ENCODE data around the gene NOS1AP. TPM values are rescaled to one million over a fixed set of nuclear protein-coding genes. Genes with fewer than 3 reads are reported as not detected.
"Not testable (repeated sequence)": the region's sequence is repeated elsewhere in the genome, so short reads cannot be mapped to it uniquely, and the experiment has no call there.

The NOS1AP gene
- total RNA-seq, 5 donors from 2014 or later (not counting 1 experiment from before 2014, with no cell fraction given), result 0.07 to 0.16 (median 0.09) TPM; not detected in 2

DNA sequence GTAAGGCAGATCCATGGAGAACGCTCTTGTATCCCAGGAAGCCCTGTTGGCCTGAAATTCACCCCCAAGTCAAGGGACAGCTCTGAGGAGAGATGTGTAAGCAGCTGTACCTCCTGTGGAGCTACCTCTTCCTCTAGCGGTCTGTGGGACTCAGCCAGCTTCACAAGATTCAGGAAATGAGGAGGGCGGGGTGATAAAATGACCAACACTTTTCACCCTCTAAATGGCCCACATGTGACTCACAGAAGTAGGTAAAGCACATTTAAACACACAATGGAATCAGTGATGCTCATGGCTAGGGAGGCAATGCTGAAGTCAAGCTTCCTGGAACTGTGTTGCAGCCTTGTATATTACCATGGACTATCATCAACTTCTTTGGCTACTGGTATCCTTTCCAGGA, 342.5 kb downstream of the NOS1AP start, which contains the start of gene SH2D1B:
Gene SH2D1B, minus strand, starts transcription at position 135 of the 400 bp plus-strand sequence. Its CDS starts 120 bp downstream, at position 15.
- Histone ChIP-seq H3K27me3 (replicated peaks in 1 of 2; ENCODE audit: control insufficient read depth in 2 of 2, extremely low read depth in 1 of 2, insufficient read depth in 2 of 2, low read length in 1 of 2) (peaks cover 0 to 11% of the 10 kb centered on the region in 2 experiments), H3K4me3 (ENCODE audit: control insufficient read depth in 1 of 2, extremely low read depth in 1 of 2, low read length in 1 of 2) (no peak within 1 kb of the TSS), H3K9me3 (no peaks in the 10 kb centered on the region), H3K4me1 (ENCODE audit: control insufficient read depth in 1 of 2, extremely low read depth in 1 of 2, insufficient read depth in 2 of 2, low read length in 2 of 2) (no peaks in the 10 kb centered on the region), H3K27ac (ENCODE audit: low read length) (no peak within 1 kb of the TSS), H3K36me3 (ENCODE audit: control insufficient read depth in 2 of 2, extremely low read depth in 1 of 2, insufficient read depth in 1 of 2, low read length in 1 of 2) (no peaks in the 10 kb centered on the region)
- DNase-seq (peak in 1 of 35 experiments; percentile 21), ATAC-seq (replicated peaks in 1 of 4) (no peak)
- Mint-ChIP-seq H3K36me3 (no peaks in the 10 kb centered on the region), H3K4me1 (no peaks in the 10 kb centered on the region), H3K9me3 (no peaks in the 10 kb centered on the region), H3K4me3 (peak within 1 kb of the TSS in 1 of 3 donors; percentile 32), H3K27me3 (peaks cover 24 to 25% of the 10 kb centered on the region in 2 donors), H3K27ac (no peak within 1 kb of the TSS)
- POLR2A ChIA-PET, result interaction anchor here in 1 of 2 donors (0.6 kb wide), 1 partner anchor 17 kb away, joined by 5 read pairs; no protein-coding TSS in a partner anchor
- 82% methylated on average over 3 of the region's 3 CpGs for WGBS (ENCODE audit: insufficient coverage)
- CTCF ChIA-PET, result no interaction called here

DNA sequence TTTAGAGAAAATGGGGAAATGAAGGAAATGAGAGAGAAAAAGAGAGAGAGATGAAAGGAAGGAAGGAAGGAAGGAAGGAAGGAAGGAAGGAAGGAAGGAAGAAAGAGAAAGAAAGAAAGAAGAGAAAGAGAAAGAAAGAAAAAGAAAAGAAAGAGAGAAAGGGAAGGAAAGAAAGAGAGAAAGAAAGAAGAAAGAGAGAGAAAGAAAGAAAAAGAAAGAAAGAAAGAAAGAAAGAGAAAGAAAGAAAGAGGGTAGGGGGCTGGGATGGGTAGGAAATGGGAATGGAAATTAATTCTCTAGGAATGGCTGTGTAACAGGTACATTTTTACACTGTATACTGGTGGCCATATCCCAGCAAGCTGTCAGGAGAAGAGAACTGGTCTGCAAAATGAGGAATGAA, 346.7 kb downstream of the NOS1AP start:
- peaks cover 30 to 33% of the 10 kb centered on the region in 2 donors for H3K27me3 Mint-ChIP-seq
- ChIA-PET CTCF (no interaction called here), POLR2A (no interaction called here)
- DNase-seq, result no peak
- no peaks in the 10 kb centered on the region for H3K9me3 Mint-ChIP-seq
- H3K27ac ChIP-seq (ENCODE audit: low read length), result no peak overlapping the region
- no peak overlapping the region for H3K4me3 ChIP-seq (ENCODE audit: control insufficient read depth in 1 of 2, extremely low read depth in 1 of 2, low read length in 1 of 2)
- H3K36me3 Mint-ChIP-seq, result no peaks in the 10 kb centered on the region
- H3K27me3 ChIP-seq (replicated peaks in 1 of 2; ENCODE audit: control insufficient read depth in 2 of 2, extremely low read depth in 1 of 2, insufficient read depth in 2 of 2, low read length in 1 of 2), result peaks cover 0 to 18% of the 10 kb centered on the region in 2 experiments
- H3K4me1 Mint-ChIP-seq, result no peaks in the 10 kb centered on the region
- no peak overlapping the region for H3K4me3 Mint-ChIP-seq
- no peak for ATAC-seq (replicated peaks in 1 of 4)
- H3K36me3 ChIP-seq (ENCODE audit: control insufficient read depth in 2 of 2, extremely low read depth in 1 of 2, insufficient read depth in 1 of 2, low read length in 1 of 2), result no peaks in the 10 kb centered on the region
- no peaks in the 10 kb centered on the region for H3K9me3 ChIP-seq
- H3K27ac Mint-ChIP-seq, result no peak overlapping the region
- H3K4me1 ChIP-seq (ENCODE audit: control insufficient read depth in 1 of 2, extremely low read depth in 1 of 2, insufficient read depth in 2 of 2, low read length in 2 of 2), result no peaks in the 10 kb centered on the region

DNA sequence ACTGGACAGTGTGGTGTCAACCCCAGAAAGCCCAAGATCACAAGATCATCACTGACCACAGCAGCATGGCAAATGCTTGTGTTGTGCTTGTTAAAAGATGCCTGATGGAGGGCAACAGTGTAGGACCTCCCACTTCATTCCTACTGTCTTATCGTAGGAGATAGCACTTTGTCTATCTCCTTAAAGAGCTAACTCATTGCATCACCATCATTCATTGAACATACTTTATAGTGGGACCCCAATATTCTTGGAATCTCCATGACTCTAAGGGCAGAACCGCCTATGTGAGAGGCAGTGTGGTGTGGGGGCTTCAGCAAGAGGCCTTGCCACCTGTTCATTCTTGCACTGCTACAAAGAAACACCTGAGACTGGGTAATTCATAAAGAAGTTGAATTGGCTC, 347.4 kb downstream of the NOS1AP start:
- no peaks in the 10 kb centered on the region for H3K36me3 Mint-ChIP-seq

DNA sequence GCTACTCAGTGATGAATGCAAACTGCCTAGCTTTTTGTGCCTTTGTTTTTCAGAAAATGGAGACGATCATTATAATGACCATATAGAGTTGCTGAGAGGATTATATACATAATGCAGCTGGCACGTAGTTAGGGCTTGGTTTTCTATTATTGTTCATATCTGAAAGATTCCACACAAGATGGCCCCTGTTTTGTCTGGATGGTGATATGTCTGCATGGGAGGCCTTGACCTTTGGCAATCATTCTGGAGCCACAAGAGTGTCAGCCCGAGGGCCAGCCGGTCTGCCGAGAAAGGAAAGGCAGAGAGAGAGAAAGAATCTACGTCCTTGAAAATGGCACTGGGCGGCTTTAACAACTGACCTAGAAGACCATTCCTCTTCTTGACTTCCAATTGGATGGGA, 348.2 kb downstream of the NOS1AP start:
- no peaks in the 10 kb centered on the region for H3K9me3 Mint-ChIP-seq
- peaks cover 30 to 37% of the 10 kb centered on the region in 2 donors for H3K27me3 Mint-ChIP-seq
- DNase-seq, result no peak
- no peaks in the 10 kb centered on the region for H3K4me1 ChIP-seq (ENCODE audit: control insufficient read depth in 1 of 2, extremely low read depth in 1 of 2, insufficient read depth in 2 of 2, low read length in 2 of 2)
- H3K27ac ChIP-seq (ENCODE audit: low read length), result no peak overlapping the region
- WGBS (ENCODE audit: insufficient coverage), result no CpG with 5 or more reads among the region's 7 CpGs
- no peaks in the 10 kb centered on the region for H3K4me1 Mint-ChIP-seq
- no peak overlapping the region for H3K4me3 ChIP-seq (ENCODE audit: control insufficient read depth in 1 of 2, extremely low read depth in 1 of 2, low read length in 1 of 2)
- no peak for ATAC-seq (replicated peaks in 1 of 4)
- POLR2A ChIA-PET, result no interaction called here
- H3K36me3 ChIP-seq (ENCODE audit: control insufficient read depth in 2 of 2, extremely low read depth in 1 of 2, insufficient read depth in 1 of 2, low read length in 1 of 2), result no peaks in the 10 kb centered on the region
- H3K36me3 Mint-ChIP-seq, result no peaks in the 10 kb centered on the region
- CTCF ChIA-PET, result no interaction called here
- no peaks in the 10 kb centered on the region for H3K9me3 ChIP-seq
- no peak overlapping the region for H3K27ac Mint-ChIP-seq
- H3K4me3 Mint-ChIP-seq, result no peak overlapping the region
- peaks cover 0 to 18% of the 10 kb centered on the region in 2 experiments for H3K27me3 ChIP-seq (replicated peaks in 1 of 2; ENCODE audit: control insufficient read depth in 2 of 2, extremely low read depth in 1 of 2, insufficient read depth in 2 of 2, low read length in 1 of 2)

More for the DNA sequence above, 347.4 kb downstream of the NOS1AP start:
- Histone ChIP-seq H3K27ac (ENCODE audit: low read length) (no peak overlapping the region), H3K36me3 (ENCODE audit: control insufficient read depth in 2 of 2, extremely low read depth in 1 of 2, insufficient read depth in 1 of 2, low read length in 1 of 2) (no peaks in the 10 kb centered on the region), H3K4me1 (ENCODE audit: control insufficient read depth in 1 of 2, extremely low read depth in 1 of 2, insufficient read depth in 2 of 2, low read length in 2 of 2) (no peaks in the 10 kb centered on the region), H3K4me3 (ENCODE audit: control insufficient read depth in 1 of 2, extremely low read depth in 1 of 2, low read length in 1 of 2) (no peak overlapping the region), H3K9me3 (no peaks in the 10 kb centered on the region), H3K27me3 (replicated peaks in 1 of 2; ENCODE audit: control insufficient read depth in 2 of 2, extremely low read depth in 1 of 2, insufficient read depth in 2 of 2, low read length in 1 of 2) (peaks cover 0 to 16% of the 10 kb centered on the region in 2 experiments)
- Mint-ChIP-seq H3K27ac (no peak overlapping the region), H3K4me3 (no peak overlapping the region), H3K9me3 (no peaks in the 10 kb centered on the region), H3K27me3 (peaks cover 30 to 33% of the 10 kb centered on the region in 2 donors), H3K4me1 (no peaks in the 10 kb centered on the region)
- DNase-seq, result no peak
- no CpG with 5 or more reads among the region's 2 CpGs for WGBS (ENCODE audit: insufficient coverage)
- POLR2A ChIA-PET, result no interaction called here
- ATAC-seq (replicated peaks in 1 of 4), result no peak
- CTCF ChIA-PET, result no interaction called here

DNA sequence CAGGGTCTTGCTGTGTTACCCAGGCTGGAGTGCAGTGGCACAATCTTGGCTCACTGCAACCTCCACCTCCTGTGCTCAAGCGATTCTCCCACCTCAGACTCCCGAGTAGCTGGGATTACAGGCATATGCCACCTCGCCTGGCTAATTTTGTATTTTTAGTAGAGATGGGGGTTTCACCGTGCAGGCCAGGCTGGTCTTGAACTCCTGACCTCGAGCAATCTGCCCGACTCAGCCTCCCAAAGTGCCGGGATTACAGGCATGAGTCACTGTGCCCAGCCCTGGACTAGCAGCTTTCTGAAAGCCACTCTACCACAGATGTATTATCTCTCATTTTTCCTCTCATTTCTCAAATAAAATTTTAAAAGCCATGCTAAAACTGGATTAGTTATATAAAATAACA, 349.1 kb downstream of the NOS1AP start:
- H3K4me3 ChIP-seq (ENCODE audit: control insufficient read depth in 1 of 2, extremely low read depth in 1 of 2, low read length in 1 of 2); DNase-seq; CTCF ChIA-PET; H3K27ac ChIP-seq (ENCODE audit: low read length); ATAC-seq (replicated peaks in 1 of 4); H3K4me1 Mint-ChIP-seq; H3K36me3 Mint-ChIP-seq; H3K27ac Mint-ChIP-seq; H3K9me3 ChIP-seq; H3K36me3 ChIP-seq (ENCODE audit: control insufficient read depth in 2 of 2, extremely low read depth in 1 of 2, insufficient read depth in 1 of 2, low read length in 1 of 2); POLR2A ChIA-PET; H3K9me3 Mint-ChIP-seq; H3K4me3 Mint-ChIP-seq; H3K4me1 ChIP-seq (ENCODE audit: control insufficient read depth in 1 of 2, extremely low read depth in 1 of 2, insufficient read depth in 2 of 2, low read length in 2 of 2): not testable (repeated sequence)
- peaks cover 31 to 43% of the 10 kb centered on the region in 2 donors for H3K27me3 Mint-ChIP-seq
- H3K27me3 ChIP-seq (replicated peaks in 1 of 2; ENCODE audit: control insufficient read depth in 2 of 2, extremely low read depth in 1 of 2, insufficient read depth in 2 of 2, low read length in 1 of 2), result peaks cover 0 to 21% of the 10 kb centered on the region in 2 experiments
- WGBS (ENCODE audit: insufficient coverage), result 82% methylated on average over 2 of the region's 7 CpGs

DNA sequence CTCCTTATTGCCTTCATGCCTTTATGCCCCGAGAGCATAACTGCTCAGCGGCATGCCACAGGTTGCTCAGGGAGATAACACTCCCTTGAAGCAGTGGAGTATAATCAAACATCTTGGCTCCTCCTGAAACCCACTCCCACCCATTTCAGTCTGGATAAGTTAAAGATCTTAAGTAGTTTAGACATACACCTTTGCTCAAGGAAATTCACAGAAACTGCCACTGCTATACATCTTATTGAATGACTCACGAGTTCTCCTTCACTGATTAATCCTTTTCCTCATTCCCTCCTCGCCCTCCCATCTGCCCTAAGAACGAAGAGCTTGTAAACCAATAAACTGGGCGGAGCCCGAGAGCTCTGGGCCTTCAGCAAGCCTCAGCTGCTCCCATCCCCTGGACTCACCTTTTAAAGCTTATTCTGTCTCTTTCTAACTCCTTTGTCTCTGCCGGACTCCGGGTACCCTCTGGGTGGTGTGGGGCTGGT, 350.0 kb downstream of the NOS1AP start:
- CTCF ChIA-PET; H3K36me3 Mint-ChIP-seq; H3K4me3 ChIP-seq (ENCODE audit: control insufficient read depth in 1 of 2, extremely low read depth in 1 of 2, low read length in 1 of 2); H3K4me1 ChIP-seq (ENCODE audit: control insufficient read depth in 1 of 2, extremely low read depth in 1 of 2, insufficient read depth in 2 of 2, low read length in 2 of 2); H3K4me3 Mint-ChIP-seq; H3K36me3 ChIP-seq (ENCODE audit: control insufficient read depth in 2 of 2, extremely low read depth in 1 of 2, insufficient read depth in 1 of 2, low read length in 1 of 2); POLR2A ChIA-PET; H3K9me3 ChIP-seq; DNase-seq; H3K27ac Mint-ChIP-seq; H3K9me3 Mint-ChIP-seq; ATAC-seq (replicated peaks in 1 of 4); H3K27ac ChIP-seq (ENCODE audit: low read length); H3K4me1 Mint-ChIP-seq: not testable (repeated sequence)
- peaks cover 35 to 48% of the 10 kb centered on the region in 2 donors for H3K27me3 Mint-ChIP-seq
- peaks cover 0 to 17% of the 10 kb centered on the region in 2 experiments for H3K27me3 ChIP-seq (replicated peaks in 1 of 2; ENCODE audit: control insufficient read depth in 2 of 2, extremely low read depth in 1 of 2, insufficient read depth in 2 of 2, low read length in 1 of 2)
- WGBS (ENCODE audit: insufficient coverage), result 61% methylated on average over 4 of the region's 9 CpGs

Data from T-cell (primary cell).